ENCODE data around the gene SNTG2. TPM values are rescaled to one million over a fixed set of nuclear protein-coding genes. Genes with fewer than 3 reads are reported as not detected.
A peak's percentile ranks its signal among the peaks of the same experiment; 100 is the strongest.

The SNTG2 gene
- total RNA-seq, 1 experiment from 2014 or later = not detected

DNA sequence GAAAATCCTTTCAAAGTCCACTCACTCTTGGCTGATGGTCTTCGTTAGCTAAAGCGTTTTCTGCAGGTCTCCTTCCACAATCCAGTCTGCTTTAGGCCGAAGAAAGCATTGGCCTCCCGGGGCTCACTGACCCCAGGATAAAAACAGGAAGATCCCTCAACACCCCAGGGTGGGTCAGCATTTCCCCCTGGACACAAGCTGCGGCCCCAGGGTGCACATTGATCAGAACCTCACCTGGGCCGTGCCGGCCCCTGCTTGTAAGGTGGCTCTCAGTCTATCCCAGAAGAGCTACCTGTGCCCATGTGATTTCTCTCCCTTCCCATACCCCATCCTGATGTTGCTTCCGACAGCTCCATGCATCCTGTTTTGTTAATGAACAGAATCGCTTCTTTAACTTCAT, 349.6 kb downstream of the SNTG2 start:
- Histone ChIP-seq H3K27me3 (no peaks in the 10 kb centered on the region), H3K36me3 (no peaks in the 10 kb centered on the region), H3K9me3 (replicated peaks) (no peaks in the 10 kb centered on the region), H3K4me1 (no peaks in the 10 kb centered on the region), H3K27ac (no peak overlapping the region), H3K4me3 (no peak overlapping the region)
- DNase-seq = no peak

- Histone ChIP-seq H3K36me3 (no peaks in the 10 kb centered on the region), H3K9me3 (replicated peaks) (no peaks in the 10 kb centered on the region), H3K27me3 (no peaks in the 10 kb centered on the region), H3K4me1 (no peaks in the 10 kb centered on the region), H3K27ac (no peak overlapping the region), H3K4me3 (no peak overlapping the region)
- no peak for DNase-seq
Measured at GRCh38 chr2:1301056-1301455, 350.4 kb downstream of the SNTG2 start.

DNA sequence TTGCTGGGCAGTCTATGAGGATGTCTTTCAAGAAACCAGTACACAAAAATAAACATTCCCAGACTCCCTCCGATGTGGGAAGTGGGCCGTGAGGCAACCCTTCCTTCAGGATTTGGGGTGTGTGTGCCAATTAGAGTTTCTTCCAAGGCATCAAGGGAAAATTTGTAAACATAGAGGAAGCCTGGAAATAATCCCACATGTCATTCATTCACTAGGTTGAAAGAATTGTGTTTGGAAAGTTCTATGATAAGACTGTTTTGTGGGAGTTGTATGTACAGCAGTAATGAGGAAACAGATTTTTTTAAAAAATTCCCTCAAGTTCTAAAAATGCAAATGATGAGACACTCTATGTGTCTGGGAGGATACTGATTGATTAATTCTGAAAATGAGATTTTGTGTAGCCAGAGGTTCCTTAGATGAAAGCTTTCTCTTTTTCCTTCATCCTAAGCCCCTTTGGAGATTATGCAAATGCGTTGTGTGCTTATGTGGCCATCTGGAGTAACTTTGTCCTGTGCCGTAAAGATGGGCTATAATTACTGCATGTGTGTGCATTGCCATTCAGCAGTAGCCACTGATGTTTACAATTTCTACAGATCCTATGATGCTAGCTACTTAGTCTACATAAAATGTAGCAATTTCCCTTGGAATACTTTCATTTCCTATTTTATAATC, 354.8 kb downstream of the SNTG2 start:
- DNase-seq = no peak
- Histone ChIP-seq H3K27me3 (no peaks in the 10 kb centered on the region; the same call in 1 of the 2 replicates), H3K9me3 (replicated peaks) (no peaks in the 10 kb centered on the region)

DNA sequence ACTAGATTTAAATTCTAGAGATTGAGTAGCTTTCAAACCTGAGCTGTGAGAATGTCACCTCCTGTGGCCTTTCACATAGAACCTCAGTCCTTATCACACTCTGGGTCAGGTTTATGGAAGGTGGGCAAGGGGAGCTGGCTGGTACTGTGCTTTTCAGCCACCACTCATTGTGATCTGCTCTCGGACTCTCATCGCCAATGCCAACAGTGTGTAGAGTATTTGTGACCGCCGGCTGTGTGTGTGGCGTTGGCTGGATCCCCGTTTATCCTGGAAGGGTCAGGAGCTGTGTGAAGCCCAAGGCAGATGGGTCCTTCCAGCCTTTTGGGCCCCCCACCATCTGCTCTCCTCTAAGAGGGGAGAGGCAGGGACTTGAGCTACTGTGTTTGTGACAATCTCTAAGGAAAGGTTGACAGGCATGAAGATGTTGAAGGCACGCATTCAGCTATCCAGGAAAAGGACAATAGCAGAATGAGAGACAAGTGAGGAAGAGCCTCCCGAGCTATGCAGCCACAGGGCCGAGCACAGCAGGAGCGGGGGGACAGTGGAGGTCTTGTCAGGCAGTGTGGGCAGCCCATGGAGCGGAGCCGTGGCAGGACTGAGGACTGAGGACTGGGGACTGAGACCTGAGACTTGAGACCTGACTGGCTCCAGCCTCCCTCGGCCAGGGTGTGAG, 355.5 kb downstream of the SNTG2 start:
- no peaks in the 10 kb centered on the region for H3K9me3 ChIP-seq (replicated peaks)

More for the DNA sequence above, 354.8 kb downstream of the SNTG2 start:
- H3K4me3 ChIP-seq = no peak overlapping the region
- no peaks in the 10 kb centered on the region for H3K36me3 ChIP-seq
- H3K4me1 ChIP-seq = no peaks in the 10 kb centered on the region
- no peak overlapping the region for H3K27ac ChIP-seq

DNA sequence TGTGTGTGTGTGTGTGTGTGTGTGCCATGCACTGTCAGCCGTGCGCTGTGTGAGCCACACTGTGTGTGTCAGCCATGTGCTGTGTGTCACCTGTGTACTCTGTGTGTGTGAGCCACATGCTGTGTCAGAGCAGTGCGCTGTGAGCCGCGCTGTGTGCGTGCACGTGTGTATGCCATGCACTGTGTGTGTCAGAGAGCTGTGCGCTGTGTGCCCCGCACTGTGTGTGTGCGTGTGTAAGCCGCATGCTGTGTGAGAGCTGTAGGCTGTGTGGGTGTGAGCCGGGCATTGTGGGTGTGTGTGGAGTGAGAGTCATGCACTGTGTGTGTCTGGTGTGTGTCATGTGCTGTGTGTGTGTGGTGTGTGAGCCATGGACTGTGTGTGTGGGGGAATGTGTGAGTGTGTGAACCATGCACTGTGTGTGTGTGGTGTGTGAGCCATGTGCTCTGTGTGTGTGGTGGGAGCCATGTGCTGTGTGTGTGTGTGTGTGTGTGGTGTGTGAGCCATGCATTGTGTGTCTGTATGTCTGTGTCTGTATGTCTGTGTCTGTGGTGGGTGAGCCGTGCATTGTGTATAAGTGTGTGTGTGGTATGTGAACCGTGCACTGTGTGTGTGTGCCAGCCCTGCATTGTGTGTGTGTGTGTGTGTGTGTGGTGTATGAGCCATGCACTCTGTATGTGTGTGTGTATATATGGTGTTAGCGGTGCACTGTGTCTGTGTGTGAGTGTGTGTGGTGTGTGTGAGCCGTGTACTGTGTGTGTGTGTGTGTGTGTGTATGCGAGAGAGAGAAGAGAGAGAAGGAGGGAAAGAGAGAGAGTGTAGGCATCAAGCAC, 356.3 kb downstream of the SNTG2 start:
- no peak overlapping the region for H3K4me3 ChIP-seq
- H3K27ac ChIP-seq = no peak overlapping the region
- H3K27me3 ChIP-seq = no peaks in the 10 kb centered on the region; the same call in 1 of the 2 replicates
- DNase-seq = no peak
- no peaks in the 10 kb centered on the region for H3K9me3 ChIP-seq (replicated peaks)
- H3K4me1 ChIP-seq = no peaks in the 10 kb centered on the region
- no peaks in the 10 kb centered on the region for H3K36me3 ChIP-seq

More for the DNA sequence above, 355.5 kb downstream of the SNTG2 start:
- Histone ChIP-seq H3K27ac (no peak overlapping the region), H3K27me3 (no peaks in the 10 kb centered on the region; the same call in 1 of the 2 replicates), H3K36me3 (no peaks in the 10 kb centered on the region), H3K4me1 (no peaks in the 10 kb centered on the region), H3K4me3 (no peak overlapping the region)
- DNase-seq = no peak

GRCh38 chr2:1307670-1308069, 357.0 kb downstream of the SNTG2 start:
- Histone ChIP-seq H3K4me1 (no peaks in the 10 kb centered on the region), H3K27ac (no peak overlapping the region), H3K36me3 (no peaks in the 10 kb centered on the region), H3K27me3 (no peaks in the 10 kb centered on the region; the same call in 1 of the 2 replicates), H3K4me3 (no peak overlapping the region), H3K9me3 (replicated peaks) (no peaks in the 10 kb centered on the region)
- DNase-seq = no peak

GRCh38 chr2:1308678-1309077, 358.0 kb downstream of the SNTG2 start:
- H3K27ac ChIP-seq = no peak overlapping the region
- H3K9me3 ChIP-seq (replicated peaks) = no peaks in the 10 kb centered on the region
- H3K4me3 ChIP-seq = no peak overlapping the region
- no peaks in the 10 kb centered on the region; the same call in 1 of the 2 replicates for H3K27me3 ChIP-seq
- DNase-seq = no peak
- H3K36me3 ChIP-seq = no peaks in the 10 kb centered on the region
- H3K4me1 ChIP-seq = no peaks in the 10 kb centered on the region

GRCh38 chr2:1309507-1309906, 358.9 kb downstream of the SNTG2 start:
- H3K4me3 ChIP-seq = no peak overlapping the region
- no peak overlapping the region for H3K27ac ChIP-seq
- no peaks in the 10 kb centered on the region for H3K9me3 ChIP-seq (replicated peaks)
- H3K36me3 ChIP-seq = no peaks in the 10 kb centered on the region
- DNase-seq = no peak
- H3K27me3 ChIP-seq = no peaks in the 10 kb centered on the region; the same call in 1 of the 2 replicates
- no peaks in the 10 kb centered on the region for H3K4me1 ChIP-seq

GRCh38 chr2:1310202-1310601, 359.6 kb downstream of the SNTG2 start:
- Histone ChIP-seq H3K4me1 (no peaks in the 10 kb centered on the region), H3K4me3 (no peak overlapping the region), H3K27ac (no peak overlapping the region), H3K27me3 (no peaks in the 10 kb centered on the region; the same call in 1 of the 2 replicates), H3K9me3 (replicated peaks) (no peaks in the 10 kb centered on the region), H3K36me3 (no peaks in the 10 kb centered on the region)
- no peak for DNase-seq

DNA sequence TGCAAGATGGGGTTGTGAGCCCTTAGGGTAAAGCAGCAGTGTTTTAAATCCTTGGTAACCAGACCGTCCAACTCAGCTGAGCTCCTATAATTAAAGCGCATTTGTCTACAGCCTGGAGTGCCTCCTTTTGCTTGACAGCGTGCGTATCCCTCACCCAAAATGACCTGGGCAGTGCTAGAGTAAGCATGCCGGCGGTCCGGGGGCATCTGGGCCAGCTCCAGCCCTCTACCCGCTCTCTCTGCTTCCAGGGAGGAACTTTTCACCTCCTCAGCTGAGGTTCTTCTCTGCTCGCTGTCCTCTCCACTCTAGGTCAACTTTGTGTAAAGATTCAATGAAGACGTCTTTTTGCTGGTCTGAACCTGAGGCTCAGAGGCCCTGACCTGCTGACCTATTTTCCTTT, 360.2 kb downstream of the SNTG2 start:
- no peak overlapping the region for H3K27ac ChIP-seq
- no peaks in the 10 kb centered on the region; the same call in 1 of the 2 replicates for H3K27me3 ChIP-seq
- H3K4me1 ChIP-seq = no peaks in the 10 kb centered on the region
- no peaks in the 10 kb centered on the region for H3K36me3 ChIP-seq
- no peaks in the 10 kb centered on the region for H3K9me3 ChIP-seq (replicated peaks)
- no peak overlapping the region for H3K4me3 ChIP-seq
- no peak for DNase-seq

GRCh38 chr2:1313240-1313924, 362.7 kb downstream of the SNTG2 start:
- Histone ChIP-seq H3K27me3 (no peaks in the 10 kb centered on the region; the same call in 1 of the 2 replicates), H3K36me3 (no peaks in the 10 kb centered on the region), H3K9me3 (replicated peaks) (no peaks in the 10 kb centered on the region), H3K4me3 (no peak overlapping the region), H3K4me1 (peaks cover 6% of the 10 kb centered on the region; the same call in 1 of the 2 replicates), H3K27ac (no peak overlapping the region)
- DNase-seq = no peak

- Histone ChIP-seq H3K4me1 (peaks cover 12% of the 10 kb centered on the region), H3K27me3 (no peaks in the 10 kb centered on the region; the same call in 1 of the 2 replicates), H3K4me3 (no peak overlapping the region), H3K36me3 (no peaks in the 10 kb centered on the region), H3K9me3 (replicated peaks) (no peaks in the 10 kb centered on the region), H3K27ac (no peak overlapping the region)
- no peak for DNase-seq
Measured at GRCh38 chr2:1314254-1314653, 363.6 kb downstream of the SNTG2 start.

- DNase-seq = peak; percentile 83 to 89
- no peaks in the 10 kb centered on the region for H3K27me3 ChIP-seq
- H3K36me3 ChIP-seq = no peaks in the 10 kb centered on the region
- H3K4me1 ChIP-seq = peaks cover 12% of the 10 kb centered on the region
- no peaks in the 10 kb centered on the region for H3K9me3 ChIP-seq (replicated peaks)
- no peak overlapping the region for H3K4me3 ChIP-seq
- H3K27ac ChIP-seq = peak overlapping the region; percentile 22; the same call in 1 of the 2 replicates
Measured at GRCh38 chr2:1318366-1319009, 367.8 kb downstream of the SNTG2 start.

- no peak overlapping the region; the same call in 1 of the 2 replicates for H3K27ac ChIP-seq
- no peaks in the 10 kb centered on the region for H3K27me3 ChIP-seq
- H3K9me3 ChIP-seq (replicated peaks) = no peaks in the 10 kb centered on the region
- no peak overlapping the region for H3K4me3 ChIP-seq
- peaks cover 12% of the 10 kb centered on the region for H3K4me1 ChIP-seq
- no peaks in the 10 kb centered on the region for H3K36me3 ChIP-seq
- DNase-seq = no peak
Measured at GRCh38 chr2:1319393-1319792, 368.7 kb downstream of the SNTG2 start.
